Activated CD8-positive, alpha-beta T cell treated with anti-CD3 and anti-CD28 coated beads for 36 hours (primary cell): ENCODE measurements around the gene MPZL2. TPM values are rescaled to one million over a fixed set of nuclear protein-coding genes. Genes with fewer than 3 reads are reported as not detected.

Source experiments
- ATAC-seq: fragments of 200-7000 bp; cut with Tn5 transposase; one replicate; pipeline ENCODE4 v1.10.0; 2021; ENCODE audit warnings: mild to moderate bottlenecking, moderate library complexity
- CTCF ChIA-PET: fragments of 350-600 bp; sonication (Branson Sonifier 250); formaldehyde crosslinking; loops from one replicate; lab custom pipeline; 2021; ENCODE audit warnings: antibody characterized with exemption; lab: Charles Lee
- POLR2A ChIA-PET: fragments of 350-600 bp; sonication (Branson Sonifier 250); formaldehyde crosslinking; loops from one replicate; lab custom pipeline; 2021; ENCODE audit warnings: antibody characterized with exemption; lab: Charles Lee
- DNase-seq: peaks from one replicate; pipeline ENCODE4 v3.0.0-alpha.2; 2020
- H3K27ac Mint-ChIP-seq: one replicate; pipeline ENCODE4 v1.8.0; 2021; ENCODE audit warnings: mild to moderate bottlenecking, mixed read lengths
- H3K27me3 Mint-ChIP-seq: one replicate; pipeline ENCODE4 v1.8.0; 2021; ENCODE audit warnings: mixed read lengths
- H3K36me3 Mint-ChIP-seq: one replicate; pipeline ENCODE4 v1.8.0; 2021; ENCODE audit warnings: low read depth, mixed read lengths
- H3K4me1 Mint-ChIP-seq: one replicate; pipeline ENCODE4 v1.8.0; 2021; ENCODE audit warnings: low read depth, mixed read lengths
- H3K4me3 Mint-ChIP-seq: one replicate; pipeline ENCODE4 v1.8.0; 2021; ENCODE audit warnings: mild to moderate bottlenecking, moderate library complexity, mixed read lengths
- H3K9me3 Mint-ChIP-seq: one replicate; pipeline ENCODE4 v1.8.0; 2021; ENCODE audit warnings: mixed read lengths
- intact Hi-C: fragments of 100-400 bp; cut with micrococcal nuclease; formaldehyde crosslinking; loops from one replicate; pipeline ENCODE4 v1.10.0; 2022
- total RNA-seq, 2 experiments: library from RNA; stranded (reverse); gene quantifications; one replicate each; pipeline ENCODE4 v1.2.3, GENCODE V29; 2021
- TF ChIP-seq, protein P1 (sequence below): fragments of 200-600 bp; IDR thresholded peaks from one replicate; pipeline ENCODE4 v1.8.0; 2022; ENCODE audit warnings: antibody characterized with exemption, mild to moderate bottlenecking

The MPZL2 gene
- total RNA-seq, 2 experiments from 2014 or later, result 26.2 to 31.0 TPM

DNA sequence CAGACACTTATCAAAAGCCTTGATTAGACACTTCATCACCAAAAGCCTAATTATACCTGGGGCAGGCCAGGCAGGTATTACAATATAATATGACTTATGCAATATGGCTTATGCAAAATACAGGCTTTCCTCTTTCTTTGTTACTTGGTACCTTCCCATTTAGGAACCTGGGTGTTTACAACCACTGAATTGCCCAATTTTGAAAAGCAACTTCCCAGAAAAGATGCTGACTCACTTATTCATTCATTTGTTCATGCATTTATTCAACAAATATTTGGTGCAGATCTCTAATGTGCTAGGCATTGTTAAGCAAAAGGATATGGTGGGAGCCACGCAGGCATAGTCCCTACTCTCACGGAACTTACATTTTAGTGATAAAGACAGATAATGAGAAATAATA lies 25.7 kb downstream of the MPZL2 start:
- no peak for DNase-seq
- POLR2A ChIA-PET, result interaction anchor here (0.6 to 9.4 kb wide), 7 partner anchors 7 to 196 kb away, joined by 3 to 364 read pairs (median 24); partner anchors contain the start of gene JAML
- ATAC-seq, result no peak
- H3K4me1 Mint-ChIP-seq, result peaks cover 57% of the 10 kb centered on the region
- TF ChIP-seq, protein P1, sequence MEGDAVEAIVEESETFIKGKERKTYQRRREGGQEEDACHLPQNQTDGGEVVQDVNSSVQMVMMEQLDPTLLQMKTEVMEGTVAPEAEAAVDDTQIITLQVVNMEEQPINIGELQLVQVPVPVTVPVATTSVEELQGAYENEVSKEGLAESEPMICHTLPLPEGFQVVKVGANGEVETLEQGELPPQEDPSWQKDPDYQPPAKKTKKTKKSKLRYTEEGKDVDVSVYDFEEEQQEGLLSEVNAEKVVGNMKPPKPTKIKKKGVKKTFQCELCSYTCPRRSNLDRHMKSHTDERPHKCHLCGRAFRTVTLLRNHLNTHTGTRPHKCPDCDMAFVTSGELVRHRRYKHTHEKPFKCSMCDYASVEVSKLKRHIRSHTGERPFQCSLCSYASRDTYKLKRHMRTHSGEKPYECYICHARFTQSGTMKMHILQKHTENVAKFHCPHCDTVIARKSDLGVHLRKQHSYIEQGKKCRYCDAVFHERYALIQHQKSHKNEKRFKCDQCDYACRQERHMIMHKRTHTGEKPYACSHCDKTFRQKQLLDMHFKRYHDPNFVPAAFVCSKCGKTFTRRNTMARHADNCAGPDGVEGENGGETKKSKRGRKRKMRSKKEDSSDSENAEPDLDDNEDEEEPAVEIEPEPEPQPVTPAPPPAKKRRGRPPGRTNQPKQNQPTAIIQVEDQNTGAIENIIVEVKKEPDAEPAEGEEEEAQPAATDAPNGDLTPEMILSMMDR, result no peak
- intact Hi-C loops, result loop anchor here (5.0 kb wide), 1 partner anchor 36 kb away; no protein-coding TSS in a partner anchor
- CTCF ChIA-PET, result interaction anchor here (0.8 kb wide), 1 partner anchor 21 kb away, joined by 3 read pairs; no protein-coding TSS in a partner anchor
- peak overlapping the region; percentile 86 for H3K4me3 Mint-ChIP-seq
- peak overlapping the region; percentile 97 for H3K27ac Mint-ChIP-seq
- H3K27me3 Mint-ChIP-seq, result no peaks in the 10 kb centered on the region
- H3K9me3 Mint-ChIP-seq, result no peaks in the 10 kb centered on the region
- H3K36me3 Mint-ChIP-seq, result peaks cover 77% of the 10 kb centered on the region

DNA sequence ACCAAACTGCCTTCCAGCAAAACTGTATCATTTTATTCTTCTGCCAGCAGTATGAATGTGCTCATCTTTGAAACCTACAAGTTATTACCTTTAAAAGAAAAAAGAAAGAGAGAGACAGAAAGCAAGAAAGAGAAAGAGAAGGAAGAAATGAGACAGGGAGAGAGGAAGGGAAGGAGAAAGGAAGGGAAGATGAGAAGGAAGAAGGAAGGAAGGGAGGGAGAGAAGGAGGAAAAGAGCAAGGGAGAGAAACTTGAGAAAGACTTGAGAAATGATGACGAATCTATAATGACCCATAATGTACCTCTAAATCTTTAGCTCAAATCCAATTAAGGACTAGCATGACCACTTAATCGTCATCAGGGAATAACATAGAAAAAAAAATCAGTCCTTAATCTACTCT lies 27.9 kb downstream of the MPZL2 start:
- intact Hi-C loops, result loop anchor here (5.0 kb wide), 1 partner anchor 34 kb away; no protein-coding TSS in a partner anchor
- TF ChIP-seq, protein P1, result no peak
- no peaks in the 10 kb centered on the region for H3K27me3 Mint-ChIP-seq
- peak overlapping the region; percentile 87 for H3K27ac Mint-ChIP-seq
- peak overlapping the region; percentile 44 for H3K4me3 Mint-ChIP-seq
- CTCF ChIA-PET, result interaction anchor here (1.4 to 2.2 kb wide), 3 partner anchors 9 to 55 kb away, joined by 3 to 16 read pairs (median 6); no protein-coding TSS in a partner anchor
- no peak for ATAC-seq
- no peak for DNase-seq
- peaks cover 38% of the 10 kb centered on the region for H3K4me1 Mint-ChIP-seq
- H3K9me3 Mint-ChIP-seq, result no peaks in the 10 kb centered on the region
- POLR2A ChIA-PET, result interaction anchor here (0.9 to 1.9 kb wide), 6 partner anchors 9 to 69 kb away, joined by 3 to 13 read pairs (median 6); partner anchors contain the start of genes CD3E and JAML
- H3K36me3 Mint-ChIP-seq, result peaks cover 84% of the 10 kb centered on the region

DNA sequence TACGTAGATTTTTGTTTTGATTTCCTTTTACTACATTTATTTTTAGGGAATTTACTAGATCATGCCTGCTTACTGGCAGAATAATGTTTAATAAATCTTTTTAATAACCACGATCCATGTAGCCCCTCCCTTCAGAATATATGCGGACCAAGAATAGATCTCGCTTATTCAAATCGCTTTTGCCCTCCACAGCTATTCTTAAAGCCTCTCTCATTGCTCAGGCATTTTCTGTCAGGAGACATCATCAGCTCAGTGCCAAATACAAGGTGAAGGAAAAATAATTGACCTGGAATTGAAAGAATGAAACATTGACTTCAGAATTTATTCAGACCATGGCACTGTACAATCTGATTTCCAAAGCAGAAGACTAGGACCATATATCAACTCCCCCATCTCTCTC lies 29.3 kb downstream of the MPZL2 start:
- H3K27ac Mint-ChIP-seq, result no peak overlapping the region

DNA sequence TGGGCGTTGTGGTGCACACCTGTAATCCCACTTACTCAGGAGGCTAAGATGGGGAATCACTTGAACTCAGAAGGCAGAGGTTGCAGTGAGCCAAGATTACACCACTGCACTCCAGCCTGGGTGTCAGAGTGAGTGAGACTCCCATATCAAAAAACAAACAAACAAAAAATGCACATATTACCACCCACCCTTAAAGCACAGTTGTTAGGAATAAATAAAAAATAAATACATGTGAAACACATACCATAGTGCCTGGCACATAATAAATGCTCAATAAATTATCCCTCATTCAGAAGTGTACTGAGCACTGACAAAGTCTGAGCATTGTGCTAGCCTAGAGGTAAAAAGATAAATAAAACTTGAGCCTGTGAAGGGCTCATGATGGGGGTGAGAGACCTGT lies 30.2 kb downstream of the MPZL2 start:
- intact Hi-C loops, result no loop called here
- peaks cover 62% of the 10 kb centered on the region for H3K36me3 Mint-ChIP-seq
- peaks cover 29% of the 10 kb centered on the region for H3K4me1 Mint-ChIP-seq
- peak overlapping the region; percentile 5 for H3K4me3 Mint-ChIP-seq
- no peak overlapping the region for H3K27ac Mint-ChIP-seq
- POLR2A ChIA-PET, result interaction anchor here (0.9 to 6.7 kb wide), 7 partner anchors 7 to 34 kb away, joined by 3 to 71 read pairs (median 4); partner anchors contain the start of genes JAML and MPZL2
- CTCF ChIA-PET, result no interaction called here
- no peak for ATAC-seq
- TF ChIP-seq, protein P1, result no peak
- H3K9me3 Mint-ChIP-seq, result no peaks in the 10 kb centered on the region
- no peak for DNase-seq
- no peaks in the 10 kb centered on the region for H3K27me3 Mint-ChIP-seq

More for the DNA sequence above, 29.3 kb downstream of the MPZL2 start:
- H3K27me3 Mint-ChIP-seq, result no peaks in the 10 kb centered on the region
- no peak for DNase-seq
- H3K4me3 Mint-ChIP-seq, result no peak overlapping the region
- no peak for ATAC-seq
- ChIA-PET CTCF (no interaction called here), POLR2A (interaction anchor here (1.0 to 6.7 kb wide), 5 partner anchors 9 to 70 kb away, joined by 4 to 71 read pairs (median 5); partner anchors contain the start of gene JAML)
- peaks cover 34% of the 10 kb centered on the region for H3K4me1 Mint-ChIP-seq
- intact Hi-C loops, result loop anchor here (5.0 kb wide), 1 partner anchor 33 kb away; no protein-coding TSS in a partner anchor
- no peaks in the 10 kb centered on the region for H3K9me3 Mint-ChIP-seq
- TF ChIP-seq, protein P1, result no peak
- peaks cover 71% of the 10 kb centered on the region for H3K36me3 Mint-ChIP-seq

DNA sequence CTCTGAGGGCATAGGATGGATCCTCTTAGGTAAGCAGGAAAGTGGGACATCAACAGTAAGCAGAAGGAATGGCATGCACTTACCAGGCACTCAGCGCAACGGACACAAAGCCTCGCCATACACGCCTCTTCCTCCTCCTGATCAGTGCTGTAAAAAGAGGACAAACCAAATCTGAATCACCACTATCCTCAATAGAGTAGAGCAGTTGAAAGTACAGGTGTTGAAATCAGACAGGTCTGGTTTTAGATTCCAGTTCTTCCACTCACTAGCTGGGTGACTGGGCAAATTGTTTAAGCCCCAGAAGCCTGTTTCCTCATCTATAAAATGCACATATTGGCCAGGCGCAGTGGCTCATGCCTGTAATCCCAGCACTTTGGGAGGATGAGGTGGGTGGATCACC lies 30.7 kb downstream of the MPZL2 start:
- intact Hi-C loops, result no loop called here
- CTCF ChIA-PET, result no interaction called here

More for the DNA sequence above, 30.7 kb downstream of the MPZL2 start:
- Mint-ChIP-seq H3K4me1 (peaks cover 27% of the 10 kb centered on the region), H3K9me3 (no peaks in the 10 kb centered on the region), H3K4me3 (no peak overlapping the region), H3K36me3 (peaks cover 61% of the 10 kb centered on the region), H3K27me3 (no peaks in the 10 kb centered on the region), H3K27ac (no peak overlapping the region)
- POLR2A ChIA-PET, result interaction anchor here (0.9 to 6.7 kb wide), 8 partner anchors 8 to 33 kb away, joined by 3 to 71 read pairs (median 4); partner anchors contain the start of genes JAML and MPZL2
- DNase-seq, result no peak
- TF ChIP-seq, protein P1, result no peak
- ATAC-seq, result no peak
